Measurements from ENCODE around the gene SLC50A1. TPM values are rescaled to one million over a fixed set of nuclear protein-coding genes. Genes with fewer than 3 reads are reported as not detected.

SLC50A1 gene
- total and polyA plus RNA-seq, 11 donors, result 5.4 to 36.0 (median 10.5) TPM

DNA sequence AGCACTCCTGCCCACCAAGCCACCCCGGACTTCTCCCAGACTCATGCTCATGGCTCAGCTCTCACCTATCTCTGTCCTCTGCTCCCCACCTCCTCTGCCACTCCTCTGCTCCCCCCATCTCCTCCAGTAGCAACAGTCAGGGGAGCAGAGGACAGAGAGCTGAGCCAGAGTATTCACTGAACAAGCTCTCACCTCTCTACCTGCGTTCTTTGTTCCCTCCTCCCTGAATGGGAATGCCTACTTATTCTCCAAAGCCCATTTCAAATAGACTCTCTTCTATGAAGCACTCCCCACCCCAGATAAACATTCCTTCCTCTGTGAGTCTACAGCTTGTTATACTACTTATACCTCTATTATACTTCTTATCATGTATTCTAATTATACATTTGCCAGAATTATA lies 14.4 kb upstream of the SLC50A1 start:
- ATAC-seq, result no peak
- peaks cover 0 to 21% (median 10%) of the 10 kb centered on the region in 12 donors for H3K4me1 ChIP-seq
- H3K4me3 ChIP-seq, result no peak overlapping the region
- H3K27me3 ChIP-seq, result peaks cover 0 to 5% (median 0%) of the 10 kb centered on the region in 9 donors
- H3K27ac ChIP-seq, result no peak overlapping the region
- TF ChIP-seq POLR2A (IDR thresholded peaks at IDR 0.05), result no peak
- TF ChIP-seq, protein P1, sequence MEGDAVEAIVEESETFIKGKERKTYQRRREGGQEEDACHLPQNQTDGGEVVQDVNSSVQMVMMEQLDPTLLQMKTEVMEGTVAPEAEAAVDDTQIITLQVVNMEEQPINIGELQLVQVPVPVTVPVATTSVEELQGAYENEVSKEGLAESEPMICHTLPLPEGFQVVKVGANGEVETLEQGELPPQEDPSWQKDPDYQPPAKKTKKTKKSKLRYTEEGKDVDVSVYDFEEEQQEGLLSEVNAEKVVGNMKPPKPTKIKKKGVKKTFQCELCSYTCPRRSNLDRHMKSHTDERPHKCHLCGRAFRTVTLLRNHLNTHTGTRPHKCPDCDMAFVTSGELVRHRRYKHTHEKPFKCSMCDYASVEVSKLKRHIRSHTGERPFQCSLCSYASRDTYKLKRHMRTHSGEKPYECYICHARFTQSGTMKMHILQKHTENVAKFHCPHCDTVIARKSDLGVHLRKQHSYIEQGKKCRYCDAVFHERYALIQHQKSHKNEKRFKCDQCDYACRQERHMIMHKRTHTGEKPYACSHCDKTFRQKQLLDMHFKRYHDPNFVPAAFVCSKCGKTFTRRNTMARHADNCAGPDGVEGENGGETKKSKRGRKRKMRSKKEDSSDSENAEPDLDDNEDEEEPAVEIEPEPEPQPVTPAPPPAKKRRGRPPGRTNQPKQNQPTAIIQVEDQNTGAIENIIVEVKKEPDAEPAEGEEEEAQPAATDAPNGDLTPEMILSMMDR (IDR thresholded peaks at IDR 0.05), result no peak
- WGBS, 4 donors, result 73 to 86% (median 81%) methylated on average over 2 of the region's 2 CpGs
- no peaks in the 10 kb centered on the region for H3K36me3 ChIP-seq
- intact Hi-C loops (cut with DNase I), result no loop called here
- no peaks in the 10 kb centered on the region for H3K9me3 ChIP-seq
- DNase-seq, result no peak

DNA sequence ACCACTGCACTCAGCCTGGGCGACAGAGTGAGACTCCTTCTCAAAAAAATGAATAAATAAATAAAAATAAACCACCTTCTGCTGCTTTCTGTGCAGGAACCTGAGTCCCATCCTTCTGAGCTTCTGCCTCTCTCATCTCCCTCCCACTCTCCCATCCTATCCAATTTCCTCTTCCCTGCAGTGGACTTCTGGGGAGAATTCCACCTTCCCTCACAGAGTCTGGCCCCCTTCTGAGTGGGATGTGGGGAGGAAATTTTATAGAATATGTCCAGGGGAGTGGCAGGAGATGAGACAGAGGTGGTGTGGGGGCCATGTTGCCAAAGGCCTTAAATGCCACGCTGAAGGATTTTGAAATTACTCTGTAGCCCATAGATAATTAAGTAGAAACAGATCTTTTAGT lies 13.3 kb upstream of the SLC50A1 start:
- DNase-seq, result no peak
- ATAC-seq, result no peak
- Histone ChIP-seq H3K27ac (no peak overlapping the region), H3K9me3 (no peaks in the 10 kb centered on the region), H3K27me3 (peaks cover 0 to 11% (median 0%) of the 10 kb centered on the region in 9 donors), H3K4me1 (peaks cover 0 to 32% (median 19%) of the 10 kb centered on the region in 12 donors), H3K36me3 (no peaks in the 10 kb centered on the region), H3K4me3 (no peak overlapping the region)
- 86 to 95% (median 91%) methylated on average over 2 of the region's 2 CpGs for WGBS, 4 donors
- intact Hi-C loops (cut with DNase I), result no loop called here
- TF ChIP-seq, protein P1 (IDR thresholded peaks at IDR 0.05), result no peak
- TF ChIP-seq POLR2A (IDR thresholded peaks at IDR 0.05), result no peak

DNA sequence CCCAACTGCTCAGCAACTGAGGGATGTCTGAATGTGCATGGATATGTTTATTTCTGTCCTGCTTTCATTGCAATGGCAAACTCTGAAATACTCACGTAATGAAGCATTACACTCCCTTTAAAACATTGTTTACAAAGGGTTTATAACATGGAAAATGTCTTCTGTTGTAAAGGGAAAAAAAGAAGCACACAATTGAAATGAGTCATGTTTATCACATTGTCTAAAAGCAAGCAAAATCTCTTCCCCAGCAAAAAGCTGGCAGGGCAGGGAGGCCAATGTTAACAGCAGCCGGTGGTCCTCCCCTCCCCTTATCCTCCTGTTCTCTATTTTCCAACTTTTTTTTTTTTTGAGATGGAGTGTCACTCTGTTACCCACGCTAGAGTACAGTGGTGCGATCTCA lies 11.9 kb upstream of the SLC50A1 start:
- H3K27me3 ChIP-seq, result peaks cover 0 to 26% (median 0%) of the 10 kb centered on the region in 9 donors
- ATAC-seq (no peak), DNase-seq (no peak)
- peak overlapping the region in 1 of 12 donors; percentile 40 for H3K27ac ChIP-seq
- WGBS, 4 donors, result 71 to 78% (median 74%) methylated on average over 4 of the region's 4 CpGs
- H3K4me3 ChIP-seq, result no peak overlapping the region
- H3K9me3 ChIP-seq, result no peaks in the 10 kb centered on the region
- peaks cover 0 to 37% (median 23%) of the 10 kb centered on the region in 12 donors for H3K4me1 ChIP-seq
- no peaks in the 10 kb centered on the region for H3K36me3 ChIP-seq
- intact Hi-C loops (cut with DNase I), result no loop called here
- no peak for TF ChIP-seq POLR2A (IDR thresholded peaks at IDR 0.05)
- TF ChIP-seq, protein P1 (IDR thresholded peaks at IDR 0.05), result no peak

DNA sequence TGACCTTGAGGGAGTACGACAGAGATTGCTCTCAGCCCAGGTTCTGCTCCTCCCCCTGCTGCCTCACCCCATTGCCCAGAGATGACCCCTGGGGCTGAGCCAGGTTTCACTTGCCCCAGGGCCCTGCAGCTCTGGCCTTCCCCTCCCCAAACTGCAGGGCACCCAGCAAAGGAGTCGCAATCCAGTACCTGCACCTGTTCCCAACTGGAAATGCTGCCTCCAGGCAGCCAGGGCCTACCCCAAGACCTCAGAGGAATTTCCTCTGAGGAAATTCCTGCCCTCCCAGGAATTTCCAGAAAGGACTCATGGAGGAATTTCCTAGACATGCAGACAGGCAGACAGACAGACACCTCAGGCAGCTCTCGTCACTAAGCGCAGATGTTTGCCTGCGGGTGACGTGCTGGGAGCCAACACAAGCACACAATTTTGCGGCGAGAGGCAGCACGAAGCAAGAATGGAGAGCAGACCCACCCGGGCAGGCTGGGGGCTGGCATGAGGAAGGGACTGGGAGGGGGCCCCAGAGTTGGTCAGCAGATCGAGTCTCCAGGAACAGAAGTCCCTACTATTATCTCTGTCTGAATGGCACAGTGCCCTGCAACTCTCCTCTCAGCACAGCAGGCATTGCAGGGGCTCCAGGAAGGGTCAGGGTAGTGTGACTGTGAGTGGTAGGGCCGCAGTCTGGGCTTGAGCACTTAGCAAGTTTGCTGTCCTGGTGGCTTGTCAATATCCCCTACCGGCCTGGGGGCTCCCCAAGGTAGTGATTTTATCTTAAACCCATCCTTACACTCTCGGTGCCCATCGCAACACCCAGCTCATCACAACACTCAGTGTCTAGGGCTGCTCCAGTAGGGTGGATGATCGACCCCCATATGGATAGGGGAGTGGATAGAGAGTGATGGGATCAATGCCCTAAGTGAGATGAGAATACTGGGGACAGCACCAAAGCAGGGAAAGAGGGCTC lies 10.9 kb upstream of the SLC50A1 start:
- H3K36me3 ChIP-seq, result peaks cover 0 to 3% (median 0%) of the 10 kb centered on the region in 9 donors
- no peaks in the 10 kb centered on the region for H3K9me3 ChIP-seq
- H3K27me3 ChIP-seq, result peaks cover 0 to 31% (median 0%) of the 10 kb centered on the region in 9 donors
- ATAC-seq, result no peak
- peak overlapping the region in 3 of 12 donors; percentile 40 to 98 (median 53) for H3K27ac ChIP-seq
- peaks cover 0 to 45% (median 27%) of the 10 kb centered on the region in 12 donors for H3K4me1 ChIP-seq
- no peak overlapping the region for H3K4me3 ChIP-seq
- 56 to 67% (median 64%) methylated on average over 16 of the region's 16 CpGs for WGBS, 4 donors
- no peak for TF ChIP-seq POLR2A (IDR thresholded peaks at IDR 0.05)
- DNase-seq, result no peak
- intact Hi-C loops (cut with DNase I), result loop anchor here in 9 of 10 donors (5.0 kb wide), 2 partner anchors 32 to 43 kb away; no protein-coding TSS in a partner anchor
